SJSA1 (cell line): ENCODE data around the gene RASGRF2. TPM values are rescaled to one million over a fixed set of nuclear protein-coding genes. Genes with fewer than 3 reads are reported as not detected.

Experiments
- DNase-seq, 2 experiments: peaks; one replicate each; pipeline ENCODE4 v3.0.0-alpha.2; 2015 to 2020; ENCODE audit warnings: low spot score in 2 of 2, low read depth in 1 of 2
- H3K27ac ChIP-seq: fragments of 250-450 bp; sonication (Bioruptor Pico); 2 replicates; pipeline ENCODE4 v1.5.1; 2020; ENCODE audit warnings: mild to moderate bottlenecking, moderate library complexity
- H3K27me3 ChIP-seq: fragments of 250-450 bp; sonication (Bioruptor Pico); replicated peaks from 2 replicates; pipeline ENCODE4 v1.5.1; 2020; ENCODE audit warnings: mild to moderate bottlenecking, moderate library complexity
- H3K36me3 ChIP-seq: fragments of 250-450 bp; sonication (Bioruptor Pico); 2 replicates; pipeline ENCODE4 v1.5.1; 2020; ENCODE audit warnings: mild to moderate bottlenecking
- H3K4me1 ChIP-seq: fragments of 250-450 bp; sonication (Bioruptor Pico); replicated peaks from 2 replicates; pipeline ENCODE4 v1.6.1; 2021; ENCODE audit warnings: mild to moderate bottlenecking
- H3K4me3 ChIP-seq: fragments of 250-450 bp; sonication (Bioruptor Pico); 2 replicates; pipeline ENCODE4 v1.5.1; 2020; ENCODE audit warnings: mild to moderate bottlenecking
- H3K9me3 ChIP-seq: fragments of 250-450 bp; sonication (Bioruptor Pico); replicated peaks from 2 replicates; pipeline ENCODE4 v1.5.1; 2020; ENCODE audit warnings: mild to moderate bottlenecking
- total RNA-seq: library from RNA; depleted of rRNA; stranded (reverse); fragments of >200 nt; shearing (Covaris generic); gene quantifications from 2 replicates; pipeline ENCODE4 v1.2.3, GENCODE V29; 2014

RASGRF2 gene
- total RNA-seq, 1 experiment from 2014 or later: 12.5 TPM

GRCh38 chr5:80960531-80961375 is 590 bp downstream of the RASGRF2 start:
- DNase-seq: peak; percentile 48 to 62
- Histone ChIP-seq H3K9me3 (no peaks in the 10 kb centered on the region), H3K36me3 (no peaks in the 10 kb centered on the region), H3K27me3 (no peaks in the 10 kb centered on the region), H3K4me1 (peaks cover 67% of the 10 kb centered on the region), H3K27ac (peak overlapping the region; percentile 46), H3K4me3 (peak overlapping the region; percentile 63)

- H3K4me3 ChIP-seq: peak overlapping the region; percentile 63
- H3K36me3 ChIP-seq: no peaks in the 10 kb centered on the region
- no peaks in the 10 kb centered on the region for H3K27me3 ChIP-seq
- no peaks in the 10 kb centered on the region for H3K9me3 ChIP-seq
- DNase-seq: peak in 1 of 2 experiments; percentile 44
- H3K27ac ChIP-seq: peak overlapping the region; percentile 46
- H3K4me1 ChIP-seq: peaks cover 67% of the 10 kb centered on the region
These were observed 1.5 kb downstream of the RASGRF2 start for GRCh38 chr5:80961376-80962281.

GRCh38 chr5:80962630-80963520 is 2.7 kb downstream of the RASGRF2 start:
- H3K4me3 ChIP-seq: no peak overlapping the region
- peak in 1 of 2 experiments; percentile 38 for DNase-seq
- no peaks in the 10 kb centered on the region for H3K9me3 ChIP-seq
- no peaks in the 10 kb centered on the region for H3K36me3 ChIP-seq
- H3K4me1 ChIP-seq: peaks cover 64% of the 10 kb centered on the region
- H3K27me3 ChIP-seq: no peaks in the 10 kb centered on the region
- peak overlapping the region; percentile 93 for H3K27ac ChIP-seq

GRCh38 chr5:80963521-80963895 is 3.3 kb downstream of the RASGRF2 start:
- no peaks in the 10 kb centered on the region for H3K9me3 ChIP-seq
- H3K4me1 ChIP-seq: peaks cover 65% of the 10 kb centered on the region
- no peak for DNase-seq
- no peaks in the 10 kb centered on the region for H3K36me3 ChIP-seq
- H3K27ac ChIP-seq: peak overlapping the region; percentile 93
- no peaks in the 10 kb centered on the region for H3K27me3 ChIP-seq
- H3K4me3 ChIP-seq: no peak overlapping the region

GRCh38 chr5:80963966-80964481 is 3.9 kb downstream of the RASGRF2 start:
- Histone ChIP-seq H3K4me1 (peaks cover 68% of the 10 kb centered on the region), H3K27me3 (no peaks in the 10 kb centered on the region), H3K9me3 (no peaks in the 10 kb centered on the region), H3K4me3 (no peak overlapping the region), H3K36me3 (no peaks in the 10 kb centered on the region), H3K27ac (peak overlapping the region; percentile 93)
- peak in 1 of 2 experiments; percentile 75 for DNase-seq

GRCh38 chr5:80964491-80964890 is 4.3 kb downstream of the RASGRF2 start:
- peak overlapping the region; percentile 93 for H3K27ac ChIP-seq
- no peaks in the 10 kb centered on the region for H3K36me3 ChIP-seq
- H3K9me3 ChIP-seq: no peaks in the 10 kb centered on the region
- DNase-seq: peak in 1 of 2 experiments; percentile 83
- H3K4me1 ChIP-seq: peaks cover 66% of the 10 kb centered on the region
- H3K4me3 ChIP-seq: peak overlapping the region; percentile 1; the same call in 1 of the 2 replicates
- no peaks in the 10 kb centered on the region for H3K27me3 ChIP-seq

GRCh38 chr5:80964919-80965318 is 4.8 kb downstream of the RASGRF2 start:
- H3K4me1 ChIP-seq: peaks cover 62% of the 10 kb centered on the region
- peak in 1 of 2 experiments; percentile 71 for DNase-seq
- H3K36me3 ChIP-seq: no peaks in the 10 kb centered on the region
- peak overlapping the region; percentile 93 for H3K27ac ChIP-seq
- H3K4me3 ChIP-seq: peak overlapping the region; percentile 1; the same call in 1 of the 2 replicates
- H3K27me3 ChIP-seq: no peaks in the 10 kb centered on the region
- no peaks in the 10 kb centered on the region for H3K9me3 ChIP-seq

GRCh38 chr5:80967500-80968181 is 7.5 kb downstream of the RASGRF2 start:
- no peaks in the 10 kb centered on the region for H3K9me3 ChIP-seq
- no peaks in the 10 kb centered on the region for H3K27me3 ChIP-seq
- H3K27ac ChIP-seq: peak overlapping the region; percentile 93
- H3K4me3 ChIP-seq: no peak overlapping the region
- H3K36me3 ChIP-seq: no peaks in the 10 kb centered on the region
- H3K4me1 ChIP-seq: peaks cover 59% of the 10 kb centered on the region
- peak; percentile 57 to 94 for DNase-seq

GRCh38 chr5:80973027-80973426 is 12.9 kb downstream of the RASGRF2 start:
- Histone ChIP-seq H3K27ac (no peak overlapping the region), H3K27me3 (no peaks in the 10 kb centered on the region), H3K36me3 (no peaks in the 10 kb centered on the region), H3K4me1 (peaks cover 31% of the 10 kb centered on the region), H3K4me3 (no peak overlapping the region), H3K9me3 (no peaks in the 10 kb centered on the region)
- no peak for DNase-seq

GRCh38 chr5:80975065-80975464 is 14.9 kb downstream of the RASGRF2 start:
- DNase-seq: no peak
- H3K27me3 ChIP-seq: no peaks in the 10 kb centered on the region
- H3K9me3 ChIP-seq: no peaks in the 10 kb centered on the region
- H3K4me3 ChIP-seq: no peak overlapping the region
- no peaks in the 10 kb centered on the region for H3K36me3 ChIP-seq
- H3K27ac ChIP-seq: no peak overlapping the region
- peaks cover 26% of the 10 kb centered on the region for H3K4me1 ChIP-seq

- Histone ChIP-seq H3K27me3 (no peaks in the 10 kb centered on the region), H3K4me1 (peaks cover 26% of the 10 kb centered on the region), H3K36me3 (no peaks in the 10 kb centered on the region), H3K9me3 (no peaks in the 10 kb centered on the region), H3K4me3 (no peak overlapping the region), H3K27ac (peak overlapping the region; percentile 46)
- no peak for DNase-seq
These were observed 16.8 kb downstream of the RASGRF2 start for GRCh38 chr5:80976985-80977384.

- DNase-seq: peak in 1 of 2 experiments; percentile 24
- no peak overlapping the region for H3K4me3 ChIP-seq
- no peaks in the 10 kb centered on the region for H3K36me3 ChIP-seq
- H3K9me3 ChIP-seq: no peaks in the 10 kb centered on the region
- peaks cover 26% of the 10 kb centered on the region for H3K4me1 ChIP-seq
- H3K27ac ChIP-seq: peak overlapping the region; percentile 46
- no peaks in the 10 kb centered on the region for H3K27me3 ChIP-seq
These were observed 17.6 kb downstream of the RASGRF2 start for GRCh38 chr5:80977764-80978163.
